ENCODE measurements around the gene PAPSS2. TPM values are rescaled to one million over a fixed set of nuclear protein-coding genes. Genes with fewer than 3 reads are reported as not detected.
A peak's percentile ranks its signal among the peaks of the same experiment; 100 is the strongest.

Gene PAPSS2
- total and polyA plus RNA-seq, 2 donors (not counting 1 experiment from before 2014, with no cell fraction given), result 102 to 286 TPM

- Histone ChIP-seq H3K79me2 (ENCODE audit: control insufficient read depth, insufficient read depth, low read length) (no peaks in the 10 kb centered on the region), H3K9me3 (ENCODE audit: control insufficient read depth, insufficient read depth, low read depth, low read length) (no peaks in the 10 kb centered on the region), H2AFZ (ENCODE audit: low read length) (no peak overlapping the region), H3K27me3 (ENCODE audit: control insufficient read depth, insufficient read depth, low read length) (no peaks in the 10 kb centered on the region), H3K9ac (ENCODE audit: insufficient read depth, low read length) (no peak overlapping the region), H3K36me3 (ENCODE audit: control insufficient read depth, insufficient read depth, low read length) (no peaks in the 10 kb centered on the region), H4K20me1 (ENCODE audit: control insufficient read depth, extremely low read depth, insufficient read depth, low read length) (no peaks in the 10 kb centered on the region), H3K4me2 (ENCODE audit: extremely low read depth, insufficient read depth, low read length) (no peak overlapping the region), H3K4me3 (replicated peaks in 1 of 4; ENCODE audit: control extremely low read depth in 1 of 4, insufficient read depth in 1 of 4, low read depth in 3 of 4, low read length in 4 of 4) (no peak overlapping the region), H3K27ac (ENCODE audit: insufficient read depth, low read length) (no peak overlapping the region), H3K4me1 (ENCODE audit: control insufficient read depth, extremely low read depth, insufficient read depth, low read length) (peaks cover 2% of the 10 kb centered on the region)
- no peak for TF ChIP-seq CTCF (conservative IDR thresholded peaks at IDR 0.05 in 1 of 2, IDR thresholded peaks at IDR 0.05 in 1 of 2; ENCODE audit: low read depth in 1 of 2, low read length in 2 of 2)
- no peak for TF ChIP-seq EZH2 (IDR thresholded peaks at IDR 0.05; ENCODE audit: low read length, missing control alignments)
- peak; percentile 75 to 79 for DNase-seq (ENCODE audit: low read depth in 2 of 2)
Observed at GRCh38 chr10:87761892-87762291, 102.2 kb downstream of the PAPSS2 start.

GRCh38 chr10:87763086-87763861 is 103.6 kb downstream of the PAPSS2 start:
- Histone ChIP-seq H3K4me2 (ENCODE audit: extremely low read depth, insufficient read depth, low read length) (no peak overlapping the region), H3K27ac (ENCODE audit: insufficient read depth, low read length) (no peak overlapping the region), H3K79me2 (ENCODE audit: control insufficient read depth, insufficient read depth, low read length) (no peaks in the 10 kb centered on the region), H3K27me3 (ENCODE audit: control insufficient read depth, insufficient read depth, low read length) (no peaks in the 10 kb centered on the region), H3K4me1 (ENCODE audit: control insufficient read depth, extremely low read depth, insufficient read depth, low read length) (peaks cover 2% of the 10 kb centered on the region), H2AFZ (ENCODE audit: low read length) (no peak overlapping the region), H3K4me3 (replicated peaks in 1 of 4; ENCODE audit: control extremely low read depth in 1 of 4, insufficient read depth in 1 of 4, low read depth in 3 of 4, low read length in 4 of 4) (no peak overlapping the region), H4K20me1 (ENCODE audit: control insufficient read depth, extremely low read depth, insufficient read depth, low read length) (no peaks in the 10 kb centered on the region), H3K9me3 (ENCODE audit: control insufficient read depth, insufficient read depth, low read depth, low read length) (no peaks in the 10 kb centered on the region), H3K9ac (ENCODE audit: insufficient read depth, low read length) (no peak overlapping the region), H3K36me3 (ENCODE audit: control insufficient read depth, insufficient read depth, low read length) (no peaks in the 10 kb centered on the region)
- TF ChIP-seq CTCF (conservative IDR thresholded peaks at IDR 0.05 in 1 of 2, IDR thresholded peaks at IDR 0.05 in 1 of 2; ENCODE audit: low read depth in 1 of 2, low read length in 2 of 2) (no peak), EZH2 (IDR thresholded peaks at IDR 0.05; ENCODE audit: low read length, missing control alignments) (no peak)
- no peak for DNase-seq (ENCODE audit: low read depth in 2 of 2)

GRCh38 chr10:87764072-87764934 is 104.6 kb downstream of the PAPSS2 start:
- Histone ChIP-seq H2AFZ (ENCODE audit: low read length) (no peak overlapping the region), H3K79me2 (ENCODE audit: control insufficient read depth, insufficient read depth, low read length) (no peaks in the 10 kb centered on the region), H3K36me3 (ENCODE audit: control insufficient read depth, insufficient read depth, low read length) (no peaks in the 10 kb centered on the region), H3K4me1 (ENCODE audit: control insufficient read depth, extremely low read depth, insufficient read depth, low read length) (peaks cover 2% of the 10 kb centered on the region), H3K27me3 (ENCODE audit: control insufficient read depth, insufficient read depth, low read length) (no peaks in the 10 kb centered on the region), H3K9ac (ENCODE audit: insufficient read depth, low read length) (no peak overlapping the region), H3K4me2 (ENCODE audit: extremely low read depth, insufficient read depth, low read length) (no peak overlapping the region), H3K9me3 (ENCODE audit: control insufficient read depth, insufficient read depth, low read depth, low read length) (no peaks in the 10 kb centered on the region), H3K27ac (ENCODE audit: insufficient read depth, low read length) (no peak overlapping the region), H4K20me1 (ENCODE audit: control insufficient read depth, extremely low read depth, insufficient read depth, low read length) (no peaks in the 10 kb centered on the region), H3K4me3 (replicated peaks in 1 of 4; ENCODE audit: control extremely low read depth in 1 of 4, insufficient read depth in 1 of 4, low read depth in 3 of 4, low read length in 4 of 4) (no peak overlapping the region)
- no peak for DNase-seq (ENCODE audit: low read depth in 2 of 2)
- TF ChIP-seq CTCF (conservative IDR thresholded peaks at IDR 0.05 in 1 of 2, IDR thresholded peaks at IDR 0.05 in 1 of 2; ENCODE audit: low read depth in 1 of 2, low read length in 2 of 2) (no peak), EZH2 (IDR thresholded peaks at IDR 0.05; ENCODE audit: low read length, missing control alignments) (no peak)
